Lower leg skin (tissue), 4 donors: ENCODE measurements around the gene NIPSNAP3A. TPM values are rescaled to one million over a fixed set of nuclear protein-coding genes. Genes with fewer than 3 reads are reported as not detected.
"Not testable (repeated sequence)": the region's sequence is repeated elsewhere in the genome, so short reads cannot be mapped to it uniquely, and the experiment has no call there.

Experiments used
- DNase-seq, 2 donors: peaks; one replicate each; pipeline ENCODE4 v3.0.0-alpha.2; 2019; ENCODE audit warnings: low spot score in 2 of 2
- H3K4me3 ChIP-seq: fragments of 200-600 bp; sonication (generic); 2 replicates; pipeline ENCODE4 v1.5.1; 2017; ENCODE audit warnings: mild to moderate bottlenecking, low read depth; ENCODE audit not compliant: poor library complexity, severe bottlenecking
- POLR2A ChIP-seq, 2 donors: fragments of 450-650 bp; IDR thresholded peaks; one replicate each; pipeline ENCODE4 v1.6.1; 2016 to 2017; ENCODE audit warnings: antibody characterized with exemption in 2 of 2, mild to moderate bottlenecking in 1 of 2, moderate library complexity in 1 of 2
- WGBS, 2 donors: methylation state at CpG; one replicate each; pipeline ENCODE4 v1.1.5; 2018; 5-methylcytosine and 5-hydroxymethylcytosine counted together
- intact Hi-C: fragments of 100-400 bp; cut with DNase I; formaldehyde crosslinking; loops from one replicate; pipeline ENCODE4 v1.15.0; 2023; ENCODE audit warnings: low total_unique reads
- total RNA-seq, 4 donors: library from RNA; depleted of rRNA; stranded (reverse); fragments of >200 nt; gene quantifications; one replicate each; pipeline ENCODE4 v1.1.0, GENCODE V29; 2016
- TF ChIP-seq, protein P1 (sequence below), 3 donors: fragments of 450-650 bp; IDR thresholded peaks; one replicate each; pipeline ENCODE4 v1.5.1; 2016; ENCODE audit warnings: antibody characterized with exemption in 3 of 3, mild to moderate bottlenecking in 3 of 3, moderate library complexity in 2 of 3

The NIPSNAP3A gene
- total RNA-seq, 4 donors from 2014 or later, result 22.0 to 30.1 (median 26.0) TPM

DNA sequence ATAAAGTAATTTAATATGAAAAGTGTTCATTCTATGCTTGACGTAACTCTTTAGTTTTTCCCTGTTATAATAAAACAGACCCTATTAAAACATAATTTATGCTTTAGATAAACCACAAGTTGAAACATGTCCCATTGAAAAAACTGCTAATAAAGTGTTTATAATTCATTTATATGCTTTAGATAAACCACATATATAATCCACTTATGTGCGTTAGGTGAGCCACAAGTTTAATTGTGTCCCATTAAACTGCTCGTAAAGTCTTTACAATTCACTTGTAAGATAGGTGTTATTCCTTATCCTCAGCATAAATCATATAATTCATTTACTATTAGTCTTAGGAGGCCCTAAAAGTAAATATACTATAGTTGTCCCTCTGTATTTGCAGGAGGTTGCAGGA, 20.0 kb downstream of the NIPSNAP3A start:
- WGBS, 2 donors, result 95 to 98% methylated on average over 3 of the region's 3 CpGs
- intact Hi-C loops, result no loop called here
- DNase-seq, result no peak
- H3K4me3 ChIP-seq, result no peak overlapping the region
- TF ChIP-seq, protein P1, sequence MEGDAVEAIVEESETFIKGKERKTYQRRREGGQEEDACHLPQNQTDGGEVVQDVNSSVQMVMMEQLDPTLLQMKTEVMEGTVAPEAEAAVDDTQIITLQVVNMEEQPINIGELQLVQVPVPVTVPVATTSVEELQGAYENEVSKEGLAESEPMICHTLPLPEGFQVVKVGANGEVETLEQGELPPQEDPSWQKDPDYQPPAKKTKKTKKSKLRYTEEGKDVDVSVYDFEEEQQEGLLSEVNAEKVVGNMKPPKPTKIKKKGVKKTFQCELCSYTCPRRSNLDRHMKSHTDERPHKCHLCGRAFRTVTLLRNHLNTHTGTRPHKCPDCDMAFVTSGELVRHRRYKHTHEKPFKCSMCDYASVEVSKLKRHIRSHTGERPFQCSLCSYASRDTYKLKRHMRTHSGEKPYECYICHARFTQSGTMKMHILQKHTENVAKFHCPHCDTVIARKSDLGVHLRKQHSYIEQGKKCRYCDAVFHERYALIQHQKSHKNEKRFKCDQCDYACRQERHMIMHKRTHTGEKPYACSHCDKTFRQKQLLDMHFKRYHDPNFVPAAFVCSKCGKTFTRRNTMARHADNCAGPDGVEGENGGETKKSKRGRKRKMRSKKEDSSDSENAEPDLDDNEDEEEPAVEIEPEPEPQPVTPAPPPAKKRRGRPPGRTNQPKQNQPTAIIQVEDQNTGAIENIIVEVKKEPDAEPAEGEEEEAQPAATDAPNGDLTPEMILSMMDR (IDR thresholded peaks at IDR 0.05), result no peak
- no peak for TF ChIP-seq POLR2A (IDR thresholded peaks at IDR 0.05)

GRCh38 chr9:104769029-104769428, 21.5 kb downstream of the NIPSNAP3A start:
- WGBS, 2 donors, result 96 to 98% methylated on average over 12 of the region's 12 CpGs
- H3K4me3 ChIP-seq, intact Hi-C loops: not testable (repeated sequence)
- DNase-seq, result peak in 1 of 2 donors; percentile 83

DNA sequence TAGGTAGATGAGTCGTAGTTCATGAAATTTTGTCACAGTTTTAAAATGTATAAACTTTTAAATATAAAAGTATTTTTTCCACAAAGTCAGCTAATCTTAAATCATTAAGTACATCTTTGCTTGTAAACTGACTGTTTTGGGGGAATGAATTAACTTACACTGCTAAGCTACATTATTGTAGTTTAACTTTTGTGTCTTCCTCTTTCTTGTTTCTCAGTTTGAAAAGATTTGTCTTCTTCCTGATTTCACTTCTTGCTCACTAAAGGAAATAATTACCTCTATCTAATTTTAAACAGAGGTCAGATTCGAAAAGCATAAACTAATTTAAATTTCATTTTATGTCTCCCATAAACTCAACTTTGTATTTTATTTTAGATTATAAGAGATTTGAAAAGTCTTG, 22.2 kb downstream of the NIPSNAP3A start:
- 78 to 80% methylated on average over 2 of the region's 2 CpGs for WGBS, 2 donors
- intact Hi-C loops, result no loop called here
- H3K4me3 ChIP-seq, result no peak overlapping the region
- no peak for DNase-seq
- TF ChIP-seq POLR2A (IDR thresholded peaks at IDR 0.05), result no peak
- TF ChIP-seq, protein P1 (IDR thresholded peaks at IDR 0.05), result no peak

DNA sequence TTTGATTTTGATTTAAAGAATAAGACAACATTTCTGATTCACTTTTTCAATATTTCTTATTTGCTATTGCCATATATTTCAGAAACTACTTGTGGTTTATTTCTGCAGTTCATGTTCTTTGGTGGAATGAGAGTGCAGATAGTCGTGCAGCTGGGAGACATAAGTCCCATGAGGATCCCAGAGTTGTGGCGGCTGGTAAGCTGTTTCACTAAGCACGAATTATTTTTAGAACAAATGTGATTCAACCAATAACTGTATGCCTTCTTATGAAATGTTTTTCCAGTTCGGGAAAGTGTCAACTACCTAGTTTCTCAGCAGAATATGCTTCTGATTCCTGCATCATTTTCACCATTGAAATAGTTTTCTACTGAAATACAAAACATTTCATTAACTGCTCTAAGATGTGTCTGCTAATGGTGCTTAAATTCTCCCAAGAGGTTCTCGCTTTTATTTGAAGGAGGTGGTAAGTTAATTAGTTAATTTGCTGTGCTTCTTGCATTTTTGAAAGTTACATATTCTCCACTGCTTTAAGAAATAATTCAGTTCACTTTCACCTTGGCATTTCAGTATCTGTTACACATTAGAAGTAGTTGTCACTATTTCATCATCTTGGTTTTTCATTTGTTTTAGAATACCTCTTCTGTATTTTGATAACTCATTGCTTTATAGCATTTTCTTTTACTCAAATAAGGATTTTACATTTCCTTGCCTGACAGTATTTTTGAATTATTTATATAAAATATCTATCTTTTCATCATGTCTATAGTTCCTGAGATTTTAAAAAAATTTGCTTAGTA, 25.4 kb downstream of the NIPSNAP3A start:
- intact Hi-C loops, result no loop called here
- no peak overlapping the region for H3K4me3 ChIP-seq
- no peak for DNase-seq
- WGBS, 2 donors, result 57 to 63% methylated on average over 5 of the region's 5 CpGs
- TF ChIP-seq, protein P1 (IDR thresholded peaks at IDR 0.05), result no peak
- no peak for TF ChIP-seq POLR2A (IDR thresholded peaks at IDR 0.05)

DNA sequence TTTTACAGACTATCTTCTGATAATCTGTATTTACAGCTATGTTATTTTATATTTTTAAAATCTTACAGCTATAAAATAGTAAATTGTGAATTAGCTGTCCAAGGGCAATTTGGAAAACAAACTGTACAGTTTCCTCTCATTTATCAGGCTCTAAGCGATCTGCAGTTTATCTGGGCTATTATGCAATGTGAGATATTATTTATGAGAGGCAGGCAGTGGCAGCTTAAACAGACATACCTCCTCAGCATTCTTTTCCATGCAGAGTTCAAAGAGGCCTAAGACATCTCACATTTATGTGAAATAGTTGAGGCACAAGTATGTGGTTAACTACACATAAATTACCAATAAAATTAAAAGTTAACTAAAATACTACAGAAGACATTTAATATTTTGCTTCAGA, 26.6 kb downstream of the NIPSNAP3A start:
- DNase-seq, result no peak
- 72% methylated on average over 1 of the region's 1 CpG for WGBS, 2 donors
- TF ChIP-seq POLR2A (IDR thresholded peaks at IDR 0.05), result no peak
- TF ChIP-seq, protein P1 (IDR thresholded peaks at IDR 0.05), result no peak
- H3K4me3 ChIP-seq, result no peak overlapping the region
- intact Hi-C loops, result no loop called here

- TF ChIP-seq, protein P1 (IDR thresholded peaks at IDR 0.05), result no peak
- TF ChIP-seq POLR2A (IDR thresholded peaks at IDR 0.05), result no peak
- intact Hi-C loops, result no loop called here
- 87 to 89% methylated on average over 11 of the region's 11 CpGs for WGBS, 2 donors
- DNase-seq, result no peak
- no peak overlapping the region for H3K4me3 ChIP-seq
These were observed 27.5 kb downstream of the NIPSNAP3A start for GRCh38 chr9:104774831-104775573.
